ENCODE results near the gene THEMIS.
"Not testable (repeated sequence)": the region's sequence is repeated elsewhere in the genome, so short reads cannot be mapped to it uniquely, and the experiment has no call there.

THEMIS gene

GRCh38 chr6:127791779-127792528 is 108.9 kb downstream of the THEMIS start:
- no peak overlapping the region for H3K4me3 ChIP-seq (ENCODE audit: control insufficient read depth, low read depth, low read length)
- TF ChIP-seq CTCF (IDR thresholded peaks at IDR 0.05; ENCODE audit: control insufficient read depth, insufficient read depth, low read depth, low read length, missing control alignments), result no peak
- DNase-seq (ENCODE audit: low read depth), result no peak

- no peak overlapping the region for H3K4me3 ChIP-seq (ENCODE audit: control insufficient read depth, low read depth, low read length)
- no peak for TF ChIP-seq CTCF (IDR thresholded peaks at IDR 0.05; ENCODE audit: control insufficient read depth, insufficient read depth, low read depth, low read length, missing control alignments)
- DNase-seq (ENCODE audit: low read depth), result no peak
Measured at GRCh38 chr6:127790571-127790970, 110.3 kb downstream of the THEMIS start.

- TF ChIP-seq CTCF (IDR thresholded peaks at IDR 0.05; ENCODE audit: control insufficient read depth, insufficient read depth, low read depth, low read length, missing control alignments), result no peak
- DNase-seq (ENCODE audit: low read depth), result peak; percentile 7
Measured at GRCh38 chr6:127786109-127786508, 114.7 kb downstream of the THEMIS start.

GRCh38 chr6:127784468-127784867 is 116.4 kb downstream of the THEMIS start:
- DNase-seq (ENCODE audit: low read depth), result no peak
- no peak overlapping the region for H3K4me3 ChIP-seq (ENCODE audit: control insufficient read depth, low read depth, low read length)
- no peak for TF ChIP-seq CTCF (IDR thresholded peaks at IDR 0.05; ENCODE audit: control insufficient read depth, insufficient read depth, low read depth, low read length, missing control alignments)

More at GRCh38 chr6:127786109-127786508, 114.7 kb downstream of the THEMIS start:
- no peak overlapping the region for H3K4me3 ChIP-seq (ENCODE audit: control insufficient read depth, low read depth, low read length)

GRCh38 chr6:127781636-127782272 is 119.1 kb downstream of the THEMIS start:
- not testable (repeated sequence) for H3K4me3 ChIP-seq (ENCODE audit: control insufficient read depth, low read depth, low read length); DNase-seq (ENCODE audit: low read depth)

- DNase-seq (ENCODE audit: low read depth), result no peak
- no peak for TF ChIP-seq CTCF (IDR thresholded peaks at IDR 0.05; ENCODE audit: control insufficient read depth, insufficient read depth, low read depth, low read length, missing control alignments)
Measured at GRCh38 chr6:127776320-127776719, 124.5 kb downstream of the THEMIS start.

GRCh38 chr6:127775371-127775770 is 125.5 kb downstream of the THEMIS start:
- no peak overlapping the region for H3K4me3 ChIP-seq (ENCODE audit: control insufficient read depth, low read depth, low read length)
- peak; percentile 4 for DNase-seq (ENCODE audit: low read depth)
- no peak for TF ChIP-seq CTCF (IDR thresholded peaks at IDR 0.05; ENCODE audit: control insufficient read depth, insufficient read depth, low read depth, low read length, missing control alignments)

More at GRCh38 chr6:127776320-127776719, 124.5 kb downstream of the THEMIS start:
- H3K4me3 ChIP-seq (ENCODE audit: control insufficient read depth, low read depth, low read length), result no peak overlapping the region

All from AG09309 (cell line).